Measurements from ENCODE around the gene OR6J1. TPM values are rescaled to one million over a fixed set of nuclear protein-coding genes. Genes with fewer than 3 reads are reported as not detected.

The OR6J1 gene
- total and polyA plus RNA-seq, 2 of the 8 experiments (the other 6 are each of a cell fraction or from before 2014, with no cell fraction given) = not detected

- Histone ChIP-seq H2BK15ac (ENCODE audit: low read length) (no peak overlapping the region), H3K36me3 (ENCODE audit: control insufficient read depth in 2 of 4, insufficient read depth in 4 of 4, low read length in 3 of 4) (peaks cover 17 to 70% (median 54%) of the 10 kb centered on the region in 4 experiments), H2AFZ (ENCODE audit: low read length) (no peak overlapping the region), H2BK20ac (ENCODE audit: low read length) (no peak overlapping the region), H4K91ac (replicated peaks; ENCODE audit: insufficient read length, low read length) (no peak overlapping the region), H3K14ac (ENCODE audit: insufficient read length) (no peak overlapping the region), H3K56ac (replicated peaks; ENCODE audit: insufficient read length, low read depth, low read length) (no peak overlapping the region), H2BK12ac (ENCODE audit: low read depth, low read length) (no peak overlapping the region), H3K18ac (ENCODE audit: extremely low read depth, low read length) (no peak overlapping the region), H2AK5ac (ENCODE audit: low read depth, low read length) (no peak overlapping the region), H2BK120ac (replicated peaks; ENCODE audit: low read depth, low read length) (no peak overlapping the region), H2BK5ac (ENCODE audit: low read depth, low read length) (no peak overlapping the region), H3K27me3 (replicated peaks in 1 of 4; ENCODE audit: control insufficient read depth in 3 of 4, extremely low read depth in 1 of 4, insufficient read depth in 3 of 4, low read length in 3 of 4) (no peaks in the 10 kb centered on the region), H3K27ac (ENCODE audit: low read depth, low read length) (no peak overlapping the region), H3K9me3 (ENCODE audit: insufficient read depth in 2 of 2, low read depth in 1 of 2, low read length in 1 of 2) (no peaks in the 10 kb centered on the region), H3K4me3 (ENCODE audit: extremely low read depth in 1 of 4, insufficient read depth in 2 of 4, low read depth in 3 of 4, low read length in 4 of 4) (no peak overlapping the region), H3K4me1 (replicated peaks in 1 of 4; ENCODE audit: control insufficient read depth in 3 of 4, insufficient read depth in 4 of 4, low read length in 3 of 4) (no peaks in the 10 kb centered on the region), H3K4me2 (ENCODE audit: insufficient read depth in 1 of 2, low read depth in 2 of 2, low read length in 2 of 2) (no peak overlapping the region), H3K79me2 (ENCODE audit: control insufficient read depth in 1 of 2, insufficient read depth in 2 of 2, low read length in 2 of 2) (no peaks in the 10 kb centered on the region), H4K8ac (ENCODE audit: extremely low read depth, insufficient read depth, low read length) (no peak overlapping the region), H3K4ac (replicated peaks; ENCODE audit: insufficient read length, low read depth, low read length) (no peak overlapping the region), H3K23ac (ENCODE audit: insufficient read length) (no peak overlapping the region), H4K20me1 (replicated peaks in 1 of 2; ENCODE audit: control insufficient read depth in 1 of 2, insufficient read depth in 2 of 2, low read length in 2 of 2) (no peaks in the 10 kb centered on the region), H3K9ac (replicated peaks in 1 of 4; ENCODE audit: extremely low read depth in 1 of 4, low read depth in 3 of 4, low read length in 3 of 4) (no peak overlapping the region), H3K79me1 (ENCODE audit: low read depth, low read length) (no peaks in the 10 kb centered on the region), H3K23me2 (ENCODE audit: low read depth, low read length) (no peaks in the 10 kb centered on the region), H4K5ac (ENCODE audit: insufficient read length, low read depth, low read length) (no peak overlapping the region)
- DNase-seq (ENCODE audit: low read depth in 1 of 2, low spot score in 2 of 2) (no peak), FAIRE-seq (no peak)
- ChIA-PET POLR2A (ENCODE audit: partially characterized antibody) (no interaction called here), CTCF (ENCODE audit: partially characterized antibody) (interaction anchor here (0.9 to 1.3 kb wide), 4 partner anchors 9 to 48 kb away, joined by 3 to 7 read pairs (median 3); partner anchors contain the start of gene ABHD4)
- 80% methylated on average over 3 of the region's 3 CpGs; no CpG with 5 or more reads in 1 of the 2 experiments for WGBS, 2 experiments (ENCODE audit: extremely low coverage in 1 of 2, insufficient coverage in 1 of 2, insufficient read length in 1 of 2, insufficient replicate concordance in 2 of 2, low coverage in 1 of 2, low lambda C conversion rate in 2 of 2, missing lambda C conversion rate in 1 of 2)
- no peak for TF ChIP-seq BRCA1 (IDR thresholded peaks at IDR 0.05; ENCODE audit: low read depth, low read length)
- no peak for TF ChIP-seq CREB1 (IDR thresholded peaks at IDR 0.05)
- no peak for TF ChIP-seq HDAC6 (IDR thresholded peaks at IDR 0.05; ENCODE audit: low read depth, low read length)
- TF ChIP-seq TBP (IDR thresholded peaks at IDR 0.05; ENCODE audit: low read depth, low read length) = no peak
- TF ChIP-seq RXRA (IDR thresholded peaks at IDR 0.05; ENCODE audit: insufficient read depth, low read depth, low read length) = no peak
- TF ChIP-seq SRF (IDR thresholded peaks at IDR 0.05; ENCODE audit: low read depth, low read length) = no peak
- TF ChIP-seq GTF2F1 (IDR thresholded peaks at IDR 0.05; ENCODE audit: borderline replicate concordance, low read depth, low read length) = no peak
- no peak for TF ChIP-seq SIX5 (IDR thresholded peaks at IDR 0.05; ENCODE audit: low read depth, low read length)
- no peak for TF ChIP-seq YY1 (IDR thresholded peaks at IDR 0.05; ENCODE audit: low read depth, low read length)
- TF ChIP-seq EGR1 (IDR thresholded peaks at IDR 0.05; ENCODE audit: borderline replicate concordance, low read depth, low read length) = no peak
- no peak for TF ChIP-seq SUZ12 (IDR thresholded peaks at IDR 0.05; ENCODE audit: low read length)
- TF ChIP-seq PHF8 (conservative IDR thresholded peaks at IDR 0.05; ENCODE audit: low read depth, low read length) = no peak
- TF ChIP-seq NRF1 (IDR thresholded peaks at IDR 0.05; ENCODE audit: low read depth, low read length) = no peak
- TF ChIP-seq KDM1A (IDR thresholded peaks at IDR 0.05; ENCODE audit: borderline replicate concordance, low read length) = no peak
- TF ChIP-seq USF2 (IDR thresholded peaks at IDR 0.05; ENCODE audit: low read length) = no peak
These were observed 36.9 kb downstream of the OR6J1 start for GRCh38 chr14:22607291-22607690.
